Inflammatory macrophage treated with lipopolysaccharide for 1 hour (primary cell): ENCODE data around the gene BBS1.

Experiments
- DNase-seq, 2 donors: peaks; one replicate each; pipeline ENCODE4 v3.0.0-alpha.2; 2020 to 2022

Gene BBS1

DNA sequence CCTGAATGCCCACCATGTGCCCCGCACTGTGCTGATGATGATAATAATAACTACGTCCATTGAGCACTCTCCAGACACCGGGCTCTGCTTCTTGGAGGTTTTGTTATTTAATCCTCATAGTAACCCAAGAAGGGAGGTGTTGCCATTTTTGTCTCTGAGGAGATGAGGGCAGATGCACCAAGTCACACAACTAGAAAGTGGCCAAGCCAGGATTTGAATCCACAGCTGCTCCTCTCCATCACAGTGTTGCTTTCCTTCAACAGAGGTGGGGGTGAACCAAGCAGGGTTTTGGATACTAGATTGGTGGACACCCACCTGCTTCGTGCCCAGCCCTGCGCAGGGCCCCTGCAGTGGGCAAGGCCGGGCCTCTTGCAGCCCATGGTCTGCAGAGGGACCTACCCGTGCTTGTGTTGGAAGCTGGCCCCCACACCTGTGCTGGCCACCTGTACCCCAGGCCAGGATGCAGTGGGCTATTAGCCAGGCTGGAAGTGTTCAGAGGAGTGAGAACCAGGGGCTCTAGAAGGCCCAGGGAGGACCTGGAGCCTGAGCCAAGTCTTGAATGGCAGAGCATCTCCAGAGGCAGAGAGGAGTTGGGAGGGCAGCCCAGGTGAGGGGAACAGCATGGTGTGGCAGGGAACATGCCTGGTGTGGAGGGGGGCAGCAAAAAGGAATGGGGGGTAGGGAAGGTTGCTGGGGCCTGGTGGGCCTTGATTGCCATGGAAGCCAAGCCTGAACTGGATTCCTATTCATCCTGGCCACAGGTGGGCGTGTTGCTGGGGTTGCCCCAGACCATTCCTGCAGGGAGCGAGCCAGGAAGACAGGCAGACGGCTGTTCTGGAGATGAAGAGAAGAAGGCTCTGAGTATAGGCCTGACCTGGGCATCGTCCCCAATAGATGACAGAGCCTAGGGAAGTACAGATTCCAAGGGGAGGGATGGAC, 32.9 kb upstream of the BBS1 start:
- DNase-seq, result no peak

- no peak for DNase-seq
These were observed 31.6 kb upstream of the BBS1 start for GRCh38 chr11:66478729-66479393.

DNA sequence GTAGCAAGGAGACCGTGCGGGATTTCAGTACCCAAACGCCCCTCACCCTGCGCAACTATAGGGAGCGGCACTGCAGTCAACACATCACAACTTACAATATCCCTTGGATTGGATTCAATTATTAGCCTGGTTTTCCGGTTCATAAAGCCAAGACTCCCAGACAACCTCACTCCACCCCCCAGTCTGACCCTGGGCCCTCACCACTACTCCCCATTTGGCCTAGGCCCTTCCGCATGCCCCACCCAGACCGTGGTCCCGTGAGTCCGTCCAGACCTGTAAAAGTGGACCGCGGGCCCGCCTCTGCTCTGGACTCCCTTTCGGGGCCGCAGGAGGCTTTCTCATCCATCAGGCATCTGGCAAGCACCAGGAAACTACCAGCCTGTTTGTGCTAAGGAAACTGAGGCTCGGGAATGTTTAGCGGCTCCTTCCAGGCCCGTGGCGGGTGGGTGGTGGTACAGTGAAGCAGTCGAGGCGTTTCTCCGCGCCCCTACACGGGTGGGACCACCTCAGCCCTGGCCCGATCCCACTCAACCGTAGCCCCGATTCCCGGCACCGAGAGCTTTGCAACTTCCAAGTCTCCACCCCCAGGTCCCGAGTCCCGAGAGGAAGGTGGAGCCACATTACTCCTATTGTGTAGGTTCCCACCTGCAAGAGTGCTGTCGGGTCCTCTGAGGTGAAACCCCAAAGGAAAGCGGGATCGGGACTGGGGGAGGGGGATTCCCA, 30.9 kb upstream of the BBS1 start:
- no peak for DNase-seq

- peak; percentile 97 to 98 for DNase-seq
These were observed 30.1 kb upstream of the BBS1 start, which contains the start of gene DPP3 for GRCh38 chr11:66480117-66480938. Gene DPP3, plus strand, starts transcription at chr11:66480434. Its CDS starts 1,767 bp downstream, at chr11:66482201.

DNA sequence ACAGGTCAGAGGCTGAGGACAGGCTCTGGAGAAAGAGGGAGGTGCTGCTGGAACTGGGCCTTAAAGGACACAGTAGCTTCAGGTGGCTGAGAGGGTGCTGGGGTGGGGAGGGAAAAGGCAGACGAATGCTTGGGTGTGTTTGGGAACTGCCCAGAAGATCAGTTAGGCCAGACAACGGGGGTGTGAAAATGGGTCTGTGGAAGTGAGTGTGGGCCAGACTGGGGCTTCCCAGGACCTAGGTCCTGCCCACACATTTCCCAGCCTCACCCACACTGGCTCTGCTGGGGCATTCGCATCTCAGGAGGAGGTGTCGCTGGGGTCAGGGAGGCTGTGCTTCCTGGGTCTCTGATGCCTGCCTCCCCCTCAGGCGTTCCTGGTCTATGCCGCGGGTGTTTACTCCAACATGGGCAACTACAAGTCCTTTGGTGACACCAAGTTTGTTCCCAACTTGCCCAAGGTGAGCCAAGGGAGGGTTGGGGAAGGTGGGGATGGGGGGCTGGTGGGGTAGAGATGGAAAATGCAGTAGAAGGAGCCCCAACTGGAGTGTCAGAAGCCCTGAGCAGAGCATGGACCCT, 25.5 kb upstream of the BBS1 start:
- DNase-seq, result peak; percentile 6 to 66

- DNase-seq, result no peak
These were observed 21.5 kb upstream of the BBS1 start for GRCh38 chr11:66488957-66489356.

GRCh38 chr11:66489636-66490035, 20.8 kb upstream of the BBS1 start:
- no peak for DNase-seq

DNA sequence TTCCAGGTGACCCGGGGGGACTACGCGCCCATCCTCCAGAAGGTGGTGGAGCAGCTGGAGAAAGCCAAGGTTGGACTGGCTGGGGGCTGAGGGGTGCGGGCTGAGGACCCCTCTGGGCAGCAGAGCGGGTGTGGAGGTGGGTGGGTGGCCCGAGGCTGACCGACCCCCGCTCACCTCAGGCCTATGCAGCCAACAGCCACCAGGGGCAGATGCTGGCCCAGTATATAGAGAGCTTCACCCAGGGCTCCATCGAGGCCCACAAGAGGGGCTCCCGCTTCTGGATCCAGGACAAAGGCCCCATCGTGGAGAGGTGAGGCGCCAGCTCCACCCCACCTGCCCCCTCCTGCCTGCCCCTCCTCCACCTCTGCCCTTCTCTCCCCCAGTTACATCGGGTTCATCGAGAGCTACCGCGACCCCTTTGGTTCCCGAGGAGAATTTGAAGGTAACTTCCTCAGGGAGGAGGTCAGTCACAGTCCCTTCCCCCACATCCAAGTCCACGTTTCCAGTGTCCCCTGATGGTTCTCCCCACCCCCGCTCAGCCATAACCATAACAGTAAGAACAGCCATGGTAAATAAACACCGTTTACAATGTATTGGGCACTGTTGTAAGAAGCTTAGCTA, 19.0 kb upstream of the BBS1 start:
- no peak for DNase-seq

GRCh38 chr11:66492161-66492865, 18.1 kb upstream of the BBS1 start:
- no peak for DNase-seq

DNA sequence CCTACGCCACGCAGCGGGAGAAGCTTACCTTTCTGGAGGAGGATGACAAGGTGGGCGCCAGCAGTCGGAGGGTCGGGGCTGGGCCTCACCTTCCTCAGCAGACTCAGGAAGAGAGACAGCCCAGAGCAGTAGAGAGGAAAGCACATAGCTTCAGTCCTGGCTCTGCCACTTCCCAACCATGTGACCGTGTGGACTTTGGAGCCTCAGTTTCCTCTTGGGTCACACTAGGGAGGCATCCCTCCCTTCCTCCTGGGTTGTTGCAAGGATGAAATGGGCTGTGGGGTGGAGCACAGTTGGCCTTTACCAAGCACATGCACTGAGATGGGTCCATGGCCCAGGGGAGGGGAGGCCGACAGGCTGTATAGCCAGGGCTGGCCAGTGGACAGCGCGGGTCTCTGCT, 17.3 kb upstream of the BBS1 start:
- DNase-seq, result no peak

- no peak for DNase-seq
These were observed 16.0 kb upstream of the BBS1 start for GRCh38 chr11:66494458-66494857.

DNA sequence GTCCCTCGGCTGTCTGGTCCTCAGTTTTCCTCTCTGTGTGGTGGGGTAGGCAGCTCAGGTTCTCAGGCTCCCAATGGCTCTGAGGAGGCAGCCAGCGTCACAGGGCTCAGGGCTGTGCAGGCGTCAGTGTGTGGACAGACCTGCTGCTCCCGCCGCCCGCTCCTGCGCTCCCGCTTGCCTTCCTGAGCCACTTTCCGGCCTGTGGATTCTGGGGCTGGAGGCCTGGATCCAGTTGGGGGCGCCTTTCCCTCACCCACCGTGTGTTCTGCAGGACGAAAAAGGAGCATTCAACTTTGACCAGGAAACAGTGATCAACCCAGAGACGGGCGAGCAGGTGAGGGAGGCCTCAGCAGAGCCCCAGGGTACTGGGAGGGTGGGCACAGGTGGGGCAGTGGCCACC, 15.5 kb upstream of the BBS1 start:
- no peak for DNase-seq

- DNase-seq, result no peak
These were observed 15.0 kb upstream of the BBS1 start for GRCh38 chr11:66495401-66495854.

GRCh38 chr11:66497206-66497605, 13.2 kb upstream of the BBS1 start:
- no peak for DNase-seq

DNA sequence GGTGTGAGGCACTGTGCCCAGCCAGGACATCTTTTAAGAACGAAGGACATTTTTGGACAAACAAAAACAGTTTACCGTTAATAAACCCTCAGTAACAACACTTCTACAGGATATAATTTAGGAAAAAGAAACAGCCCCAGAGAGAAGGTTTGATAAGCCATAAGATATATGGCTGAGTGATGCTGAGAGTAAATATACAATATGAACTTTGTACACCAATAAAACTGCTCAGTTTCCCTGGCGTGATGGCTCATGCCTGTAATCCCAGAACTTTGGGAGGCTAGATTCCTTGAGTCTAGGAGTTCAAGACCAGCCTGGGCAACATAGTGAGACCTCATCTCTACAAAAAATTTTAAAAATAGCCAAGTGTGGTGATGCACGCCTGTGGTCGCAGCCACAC, 11.9 kb upstream of the BBS1 start:
- DNase-seq, result no peak

DNA sequence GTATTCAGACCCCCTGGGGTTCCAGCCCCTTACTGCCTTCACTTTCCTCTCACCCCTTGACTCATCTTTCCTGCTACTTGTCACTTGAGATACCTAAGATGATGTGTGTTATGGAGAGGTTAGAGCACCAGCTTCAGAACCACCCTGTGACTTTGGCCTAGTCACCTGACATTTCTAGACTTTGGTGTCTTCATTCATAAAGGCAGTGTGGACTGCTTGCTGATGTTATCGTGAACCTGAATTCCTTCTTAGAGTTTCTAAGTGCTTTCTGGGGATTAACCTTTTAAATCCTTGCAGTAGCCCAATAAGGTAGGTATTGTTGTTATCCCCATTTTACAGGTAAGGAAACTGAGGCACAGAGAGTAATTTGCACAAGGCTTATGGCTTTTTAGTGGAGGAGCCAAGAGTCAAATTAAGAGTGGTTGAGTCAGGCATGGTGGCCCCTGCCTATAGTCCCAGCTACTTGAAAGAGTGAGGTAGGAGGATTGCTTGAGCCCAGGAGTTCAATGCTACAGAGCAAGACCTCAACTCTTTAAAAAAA, 5.1 kb upstream of the BBS1 start:
- no peak for DNase-seq

DNA sequence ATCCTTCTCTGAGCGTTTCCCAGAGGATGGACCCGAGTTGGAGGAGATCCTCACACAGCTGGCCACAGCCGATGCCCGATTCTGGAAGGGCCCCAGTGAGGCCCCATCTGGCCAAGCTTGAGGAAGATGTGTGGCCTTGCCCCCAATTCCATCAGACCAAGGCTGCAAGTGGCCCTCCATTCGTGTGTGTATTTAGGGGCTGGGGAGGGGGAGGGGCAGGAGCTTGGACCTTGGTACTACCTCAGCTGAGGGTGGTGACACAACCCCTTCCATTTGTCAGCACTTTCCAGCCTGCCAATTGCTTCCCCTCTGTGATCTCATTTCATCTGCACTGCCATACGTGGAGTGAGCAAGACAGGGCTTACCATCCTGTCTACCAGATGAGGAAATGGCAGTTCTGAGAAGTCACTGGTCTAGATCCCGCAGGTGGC, 1.3 kb upstream of the BBS1 start:
- peak; percentile 9 to 27 for DNase-seq

GRCh38 chr11:66510990-66511339, 530 bp downstream of the BBS1 start:
- DNase-seq, result no peak

DNA sequence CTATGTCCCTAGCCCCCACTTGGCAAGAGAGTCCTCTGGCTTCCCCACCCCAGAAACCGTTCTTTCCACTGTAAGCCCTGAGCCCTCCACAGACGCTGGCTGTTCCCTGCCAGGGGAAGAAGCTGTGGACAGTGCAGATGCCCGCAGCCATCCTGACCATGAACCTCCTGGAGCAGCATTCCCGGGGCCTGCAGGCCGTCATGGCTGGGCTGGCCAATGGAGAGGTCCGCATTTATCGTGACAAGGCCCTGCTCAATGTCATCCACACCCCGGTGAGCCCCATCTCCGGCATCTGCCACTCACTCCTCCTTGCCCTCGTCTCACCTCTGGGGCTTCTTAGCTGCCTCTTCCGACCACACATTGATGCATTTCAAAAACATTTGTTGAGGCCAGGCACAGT, 13.2 kb downstream of the BBS1 start:
- no peak for DNase-seq

DNA sequence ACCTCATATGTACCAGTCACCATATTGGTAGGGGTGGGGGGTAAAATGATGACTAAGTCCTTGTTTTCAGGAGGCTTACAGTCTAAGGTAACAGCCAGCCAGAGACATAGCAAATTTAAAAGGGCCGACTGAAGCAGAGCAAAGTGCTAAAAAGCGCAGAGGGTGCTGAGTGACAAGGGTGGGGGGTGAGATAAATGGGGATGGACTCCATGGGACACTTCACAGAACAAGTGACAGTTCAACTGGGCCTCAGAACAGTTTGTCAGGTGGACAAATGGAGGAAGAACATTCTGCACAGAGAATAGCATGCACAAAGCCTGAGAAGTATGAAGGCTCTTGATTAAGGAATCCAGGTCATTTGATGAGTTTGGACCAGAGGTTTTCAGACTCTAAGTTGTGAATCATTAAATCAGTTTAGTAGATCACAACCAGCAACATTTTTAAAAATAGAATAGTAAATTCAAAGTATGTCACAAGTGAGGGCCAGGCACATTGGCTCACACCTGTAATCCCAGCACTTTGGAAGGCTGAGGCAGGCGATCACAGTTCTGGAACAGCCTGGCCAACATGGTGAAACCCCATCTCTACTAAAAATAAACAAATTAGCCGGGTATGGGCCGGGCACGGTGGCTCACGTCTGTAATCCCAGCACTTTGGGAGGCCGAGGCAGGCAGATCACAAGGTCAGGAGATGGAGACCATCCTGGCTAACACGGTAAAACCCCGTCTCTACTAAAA, 14.0 kb downstream of the BBS1 start:
- no peak for DNase-seq
